ENCODE data around the gene SPRED3.

DNA sequence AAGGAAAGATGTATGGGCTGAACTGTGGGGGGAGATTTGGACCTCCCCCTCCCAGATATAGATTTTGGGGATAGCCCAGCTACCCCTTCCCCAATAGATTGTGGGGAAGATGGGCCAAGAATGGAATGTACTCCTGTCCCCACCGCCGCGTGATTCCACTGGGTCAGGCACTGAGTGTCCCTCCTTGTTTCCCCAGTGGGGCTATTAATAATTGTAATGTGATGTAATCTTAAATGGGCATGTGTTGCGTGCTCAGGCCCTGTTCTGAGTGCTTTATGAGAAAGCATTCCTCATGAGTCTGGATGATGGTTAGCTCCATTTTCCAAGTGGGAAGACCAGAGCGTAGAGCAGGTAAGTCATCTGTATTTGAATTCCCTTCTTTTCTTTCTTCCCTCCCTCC is 12.7 kb upstream of the SPRED3 start:
- TF ChIP-seq, protein P1, sequence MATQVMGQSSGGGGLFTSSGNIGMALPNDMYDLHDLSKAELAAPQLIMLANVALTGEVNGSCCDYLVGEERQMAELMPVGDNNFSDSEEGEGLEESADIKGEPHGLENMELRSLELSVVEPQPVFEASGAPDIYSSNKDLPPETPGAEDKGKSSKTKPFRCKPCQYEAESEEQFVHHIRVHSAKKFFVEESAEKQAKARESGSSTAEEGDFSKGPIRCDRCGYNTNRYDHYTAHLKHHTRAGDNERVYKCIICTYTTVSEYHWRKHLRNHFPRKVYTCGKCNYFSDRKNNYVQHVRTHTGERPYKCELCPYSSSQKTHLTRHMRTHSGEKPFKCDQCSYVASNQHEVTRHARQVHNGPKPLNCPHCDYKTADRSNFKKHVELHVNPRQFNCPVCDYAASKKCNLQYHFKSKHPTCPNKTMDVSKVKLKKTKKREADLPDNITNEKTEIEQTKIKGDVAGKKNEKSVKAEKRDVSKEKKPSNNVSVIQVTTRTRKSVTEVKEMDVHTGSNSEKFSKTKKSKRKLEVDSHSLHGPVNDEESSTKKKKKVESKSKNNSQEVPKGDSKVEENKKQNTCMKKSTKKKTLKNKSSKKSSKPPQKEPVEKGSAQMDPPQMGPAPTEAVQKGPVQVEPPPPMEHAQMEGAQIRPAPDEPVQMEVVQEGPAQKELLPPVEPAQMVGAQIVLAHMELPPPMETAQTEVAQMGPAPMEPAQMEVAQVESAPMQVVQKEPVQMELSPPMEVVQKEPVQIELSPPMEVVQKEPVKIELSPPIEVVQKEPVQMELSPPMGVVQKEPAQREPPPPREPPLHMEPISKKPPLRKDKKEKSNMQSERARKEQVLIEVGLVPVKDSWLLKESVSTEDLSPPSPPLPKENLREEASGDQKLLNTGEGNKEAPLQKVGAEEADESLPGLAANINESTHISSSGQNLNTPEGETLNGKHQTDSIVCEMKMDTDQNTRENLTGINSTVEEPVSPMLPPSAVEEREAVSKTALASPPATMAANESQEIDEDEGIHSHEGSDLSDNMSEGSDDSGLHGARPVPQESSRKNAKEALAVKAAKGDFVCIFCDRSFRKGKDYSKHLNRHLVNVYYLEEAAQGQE (IDR thresholded peaks at IDR 0.05; ENCODE audit: insufficient read depth in 1 of 2, low read depth in 2 of 2, low read length in 2 of 2), result no peak
- TF ChIP-seq TAF1 (IDR thresholded peaks at IDR 0.05; ENCODE audit: borderline replicate concordance, insufficient read depth, low read length) (no peak), POLR2AphosphoS5 (IDR thresholded peaks at IDR 0.05; ENCODE audit: low read depth, low read length) (no peak), SIN3A (IDR thresholded peaks at IDR 0.05; ENCODE audit: borderline replicate concordance, insufficient read depth, low read length) (no peak)
